Vagina (tissue), 2 donors: ENCODE measurements around the gene SLC2A1.

ENCODE experiments used
- CTCF ChIP-seq, 3 experiments: fragments of 450-650 bp in 2 of 3; fragments of 200-600 bp in 1 of 3; sonication (generic) in 1 of 3; IDR thresholded peaks; one replicate each; pipeline ENCODE4 v1.5.1; 2017 to 2019; ENCODE audit warnings: antibody characterized with exemption in 3 of 3, mild to moderate bottlenecking in 2 of 3, moderate library complexity in 2 of 3
- POLR2A ChIP-seq, 2 donors: fragments of 450-650 bp; IDR thresholded peaks; one replicate each; pipeline ENCODE4 v1.6.1; 2017; ENCODE audit warnings: antibody characterized with exemption in 2 of 2, mild to moderate bottlenecking in 2 of 2, moderate library complexity in 2 of 2

DNA sequence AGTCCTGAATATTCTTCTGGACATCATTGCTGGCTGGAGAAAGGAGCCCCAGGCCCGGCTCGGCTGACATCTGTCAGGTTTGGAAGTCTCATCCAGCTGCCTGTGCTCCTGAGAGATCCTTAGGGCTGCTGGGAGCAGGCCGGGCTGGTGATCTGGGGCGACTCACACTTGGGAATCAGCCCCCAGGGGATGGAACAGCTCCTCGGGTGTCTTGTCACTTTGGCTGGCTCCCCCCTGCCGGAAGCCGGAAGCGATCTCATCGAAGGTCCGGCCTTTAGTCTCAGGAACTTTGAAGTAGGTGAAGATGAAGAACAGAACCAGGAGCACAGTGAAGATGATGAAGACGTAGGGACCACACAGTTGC, 31.8 kb downstream of the SLC2A1 start:
- TF ChIP-seq POLR2A (IDR thresholded peaks at IDR 0.05) (no peak), CTCF (IDR thresholded peaks at IDR 0.05) (no peak)
